ENCODE data around the gene RABEP2. TPM values are rescaled to one million over a fixed set of nuclear protein-coding genes. Genes with fewer than 3 reads are reported as not detected.
A peak's percentile ranks its signal among the peaks of the same experiment; 100 is the strongest.
"Not testable (repeated sequence)": the region's sequence is repeated elsewhere in the genome, so short reads cannot be mapped to it uniquely, and the experiment has no call there.

The RABEP2 gene
- total RNA-seq, 1 donor from 2014 or later, result 52.1 TPM

DNA sequence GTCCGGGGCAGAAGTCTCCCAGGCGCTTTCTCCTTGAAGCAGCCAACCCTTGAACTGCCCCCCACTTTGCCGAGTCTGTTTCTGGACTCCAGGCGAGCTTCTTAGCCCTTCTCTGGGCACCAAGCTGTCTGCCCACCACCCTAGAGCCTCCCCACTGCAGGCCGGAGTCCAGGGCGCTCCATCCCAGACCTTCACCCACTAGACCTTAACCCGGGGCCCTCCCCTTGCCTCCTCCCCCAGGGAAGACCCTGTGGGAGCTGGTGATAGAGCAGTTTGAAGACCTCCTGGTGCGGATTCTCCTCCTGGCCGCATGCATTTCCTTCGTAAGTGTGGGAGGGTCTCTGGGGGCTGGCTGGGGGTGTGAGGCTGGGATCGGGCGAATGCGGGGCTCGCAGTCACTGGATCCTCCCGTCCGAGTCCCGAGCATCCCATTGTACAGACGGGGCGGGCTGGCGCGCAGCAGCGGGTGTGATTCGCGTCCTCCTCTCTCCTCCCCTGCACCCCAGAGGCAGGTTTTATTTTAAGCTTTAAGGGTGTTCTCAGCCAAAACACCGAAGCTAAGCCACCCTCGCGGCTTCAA is 45.7 kb downstream of the RABEP2 start:
- DNase-seq (ENCODE audit: low read depth), result no peak

DNA sequence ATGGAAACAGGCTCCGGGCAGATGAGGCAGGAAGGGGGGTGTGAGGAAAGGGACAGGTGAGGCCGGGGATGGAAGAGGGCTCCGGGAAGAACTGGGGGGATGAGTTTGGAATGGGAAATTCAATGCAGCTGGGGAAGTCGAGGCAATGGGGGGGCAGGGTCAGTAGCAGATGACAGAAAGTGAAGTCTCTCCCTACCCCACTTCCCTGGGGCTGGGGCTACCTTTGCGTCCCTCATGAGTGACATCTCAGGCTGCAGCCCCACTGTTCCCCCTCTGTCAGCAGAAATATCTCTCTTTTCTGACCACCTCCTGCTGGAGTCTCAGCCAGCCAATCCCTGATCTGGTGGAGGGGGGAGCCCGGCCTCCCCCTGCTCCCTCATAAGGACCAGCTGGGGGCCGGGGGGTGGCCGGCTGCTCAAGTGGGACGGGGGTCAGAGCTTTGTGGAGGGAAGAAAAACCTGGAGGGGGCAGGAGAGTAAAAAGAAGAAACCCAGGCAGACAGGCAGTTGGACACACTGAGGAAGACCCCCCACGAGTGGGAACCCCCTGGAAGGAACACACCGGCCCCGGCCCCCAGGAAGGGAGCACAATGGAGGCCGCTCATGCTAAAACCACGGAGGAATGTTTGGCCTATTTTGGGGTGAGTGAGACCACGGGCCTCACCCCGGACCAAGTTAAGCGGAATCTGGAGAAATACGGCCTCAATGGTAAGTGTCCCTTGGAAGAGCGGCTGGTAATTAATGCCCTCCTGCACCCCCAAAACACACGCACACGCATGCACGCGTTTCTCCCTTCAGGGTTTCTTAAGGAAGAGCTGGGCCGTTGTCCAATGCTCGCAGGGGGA is 46.7 kb downstream of the RABEP2 start, which contains the start of gene ATP2A1:
ATP2A1 (plus strand) TSS at position 406 of the 844 bp plus-strand sequence; CDS start at position 590, 184 bp downstream.
- no peak for DNase-seq (ENCODE audit: low read depth)

DNA sequence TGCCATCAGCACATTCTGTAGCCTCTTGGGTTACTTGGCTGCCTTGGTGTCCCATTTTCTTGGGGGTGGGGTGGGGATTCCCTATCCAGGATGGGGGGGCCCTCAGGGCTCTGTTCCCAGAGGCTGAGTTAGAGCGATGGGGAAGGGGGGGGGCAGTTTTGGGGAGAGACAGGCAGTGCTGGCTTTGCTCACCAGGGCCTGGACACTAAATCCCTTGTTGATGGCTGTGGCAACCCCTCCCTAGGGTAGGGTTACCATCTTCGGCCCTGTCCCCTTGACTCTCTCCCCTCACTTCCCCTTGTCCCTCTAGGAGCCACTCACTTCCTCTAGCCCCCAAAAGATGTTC is 47.4 kb downstream of the RABEP2 start:
- no peak for DNase-seq (ENCODE audit: low read depth)

DNA sequence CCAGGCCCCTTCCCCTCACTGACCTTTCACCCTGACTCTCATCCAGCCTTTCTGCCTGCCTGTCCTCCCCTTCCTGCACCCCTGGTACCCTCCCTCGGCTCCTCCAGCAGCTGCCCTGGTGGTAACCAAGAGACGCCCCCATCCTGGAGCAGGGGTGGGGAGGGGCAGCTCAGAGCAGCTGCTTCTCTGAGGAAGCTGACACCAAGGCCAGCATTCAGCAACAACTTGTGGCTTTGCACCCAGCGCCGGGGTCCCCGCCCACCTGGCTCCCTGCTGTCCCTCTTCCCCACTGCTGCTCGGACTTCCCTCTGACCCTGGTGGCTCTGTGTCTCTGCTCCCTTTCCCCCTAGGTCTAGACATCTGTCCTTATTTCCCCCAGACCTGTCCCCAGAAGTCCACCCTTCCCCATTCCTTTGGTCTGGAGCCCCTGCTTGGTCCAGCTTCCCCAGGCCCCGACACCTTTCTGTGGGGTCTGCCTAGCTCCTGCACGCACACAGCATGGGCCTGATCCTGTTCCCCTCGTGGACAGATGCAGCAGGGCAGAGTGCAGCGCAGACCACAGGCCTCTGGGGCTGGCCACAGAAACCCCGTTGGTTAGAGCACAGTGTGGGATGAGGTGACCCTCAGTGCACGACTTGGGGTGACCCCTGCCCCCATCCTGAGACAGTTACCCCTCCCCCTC is 47.9 kb downstream of the RABEP2 start:
- no peak for DNase-seq (ENCODE audit: low read depth)

DNA sequence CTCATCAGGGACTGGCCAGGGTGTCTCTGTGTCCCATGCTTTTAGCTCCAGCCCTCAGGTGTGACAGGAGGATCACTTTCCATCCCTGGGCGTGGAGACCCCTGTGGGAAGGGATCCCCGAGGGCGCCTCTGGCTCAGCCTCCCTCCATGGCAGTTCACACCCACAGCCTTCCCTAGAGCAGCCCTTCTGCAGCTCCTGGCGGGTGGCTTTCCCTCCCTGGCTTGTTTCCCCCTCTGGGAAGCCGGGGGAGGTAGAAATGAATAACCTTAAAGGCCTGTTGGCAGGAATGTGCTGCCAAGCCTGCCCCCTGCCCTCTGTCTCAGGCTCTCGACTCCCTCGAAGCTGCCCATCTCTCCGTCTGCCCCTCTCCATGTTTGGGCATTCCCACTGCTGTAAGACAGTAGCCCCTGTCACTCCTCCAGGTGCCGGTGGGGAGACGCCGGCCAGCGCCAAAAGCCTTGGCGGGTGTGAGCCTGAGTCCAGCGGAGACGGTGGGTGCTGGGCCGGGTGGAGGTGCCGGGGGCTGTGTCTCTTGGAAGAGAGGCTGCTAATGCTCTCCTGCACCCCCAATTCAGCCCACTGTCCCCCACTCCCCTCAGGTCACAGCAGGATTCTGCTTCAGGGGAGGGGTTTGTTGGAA is 48.9 kb downstream of the RABEP2 start:
- no peak for DNase-seq (ENCODE audit: low read depth)

DNA sequence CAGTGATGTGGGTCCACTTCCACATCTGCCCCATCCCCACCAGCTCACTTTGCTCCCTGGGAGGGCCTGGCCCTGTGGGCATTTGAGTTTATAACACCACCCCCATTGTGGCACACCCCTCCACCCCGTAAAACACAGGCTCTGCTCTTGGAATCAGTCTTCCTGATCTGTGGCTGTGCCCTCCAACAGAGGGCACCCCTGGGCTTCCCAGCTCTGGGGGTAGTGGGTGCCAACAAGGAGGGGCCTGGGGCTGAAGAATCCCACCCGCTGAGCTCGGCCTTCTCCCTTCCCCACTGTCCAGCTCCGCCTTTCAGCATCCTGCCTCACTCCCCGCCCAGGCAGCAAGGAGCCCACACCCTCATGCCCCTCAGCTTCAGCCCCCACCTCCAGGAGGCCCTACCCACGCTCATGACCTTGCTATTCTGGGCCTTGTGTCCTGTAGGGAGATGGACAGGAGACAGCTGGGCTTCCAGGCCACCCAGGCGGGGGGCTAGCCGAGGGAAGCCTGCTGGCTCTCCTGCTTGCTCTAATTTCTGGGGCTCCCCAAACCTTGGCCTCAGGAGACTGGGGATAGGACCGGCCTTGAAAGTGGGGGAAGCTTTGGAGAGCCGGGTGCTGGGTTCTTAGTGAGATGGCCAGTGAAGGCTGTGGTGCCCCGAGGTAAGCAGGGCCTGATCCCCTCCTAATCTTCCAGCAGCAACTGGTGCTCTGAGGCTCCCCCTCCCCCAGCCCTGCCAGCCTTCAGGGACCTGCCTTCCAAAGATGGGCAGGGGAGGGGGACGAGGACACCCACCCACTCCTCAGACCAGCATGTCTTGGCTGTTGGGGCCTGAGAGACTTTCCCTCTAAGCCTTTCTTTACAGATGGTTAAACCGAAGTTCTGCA is 49.7 kb downstream of the RABEP2 start:
- no peak for DNase-seq (ENCODE audit: low read depth)

DNA sequence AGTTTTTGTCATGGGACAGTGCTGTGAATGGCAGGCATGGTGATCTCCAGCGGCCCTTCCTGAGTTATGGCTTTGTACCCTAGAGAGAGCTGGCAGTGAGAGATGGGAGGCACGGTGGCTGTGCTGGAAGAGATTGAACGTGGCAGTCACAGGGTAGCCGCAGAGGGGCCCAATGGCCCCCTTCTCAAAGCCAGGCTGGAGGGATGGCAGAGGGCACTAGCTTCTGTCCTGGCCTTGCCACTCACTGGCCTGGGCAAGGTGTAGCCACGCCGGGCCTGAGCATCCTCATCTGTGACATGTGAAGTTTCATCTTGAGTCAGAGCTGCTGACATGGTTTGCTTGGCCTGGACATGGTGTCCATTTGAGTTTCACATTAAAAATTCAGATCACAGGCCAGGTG is 50.6 kb downstream of the RABEP2 start:
- DNase-seq (ENCODE audit: low read depth), result no peak

DNA sequence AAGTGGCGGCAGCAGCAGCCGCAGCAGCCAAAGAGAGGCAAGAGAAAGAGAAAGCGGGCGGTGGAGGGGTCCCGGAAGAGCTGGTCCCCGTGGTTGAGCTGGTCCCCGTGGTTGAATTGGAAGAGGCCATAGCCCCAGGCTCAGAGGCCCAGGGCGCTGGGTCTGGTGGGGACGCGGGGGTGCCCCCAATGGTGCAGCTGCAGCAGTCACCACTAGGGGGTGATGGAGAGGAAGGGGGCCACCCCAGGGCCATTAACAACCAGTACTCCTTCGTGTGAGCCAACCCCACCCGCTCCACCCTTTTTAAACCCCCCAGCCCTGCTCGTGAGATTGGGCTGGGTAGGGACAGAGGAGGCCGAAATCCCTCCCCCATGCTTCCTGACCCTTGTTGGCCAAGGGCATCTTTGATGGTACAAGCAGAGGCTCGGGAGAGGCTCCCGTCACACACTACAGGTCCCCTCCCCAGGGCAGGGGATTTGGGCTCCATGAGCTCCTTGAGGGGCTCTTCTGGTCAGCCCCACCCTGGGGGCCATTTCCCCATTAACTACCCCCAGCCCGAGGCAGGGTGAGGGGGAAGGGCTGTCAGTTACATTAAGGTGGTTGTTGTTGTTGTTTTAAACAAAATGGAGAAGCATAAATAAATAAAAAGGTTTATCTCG is 51.4 kb downstream of the RABEP2 start:
- no peak for DNase-seq (ENCODE audit: low read depth)

DNA sequence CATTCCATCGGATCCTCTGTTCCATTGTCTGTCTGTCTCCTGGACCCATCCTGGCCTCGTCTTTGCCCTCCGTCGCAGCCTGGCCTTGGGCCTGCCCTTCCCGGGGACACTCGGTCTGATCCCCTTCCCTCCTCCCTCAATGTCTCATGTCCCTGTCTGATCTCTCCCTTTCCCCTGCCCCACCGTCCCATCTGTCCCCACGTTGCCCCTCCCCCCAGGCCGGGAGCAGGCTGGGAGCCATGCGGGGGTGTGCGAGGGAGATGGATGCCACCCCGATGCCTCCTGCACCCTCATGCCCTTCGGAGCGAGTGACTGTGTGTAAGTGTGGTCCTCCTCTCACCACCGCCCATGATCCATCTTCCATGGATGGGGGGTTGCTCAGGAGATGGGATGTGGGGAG is 52.1 kb downstream of the RABEP2 start:
- DNase-seq (ENCODE audit: low read depth), result no peak

DNA sequence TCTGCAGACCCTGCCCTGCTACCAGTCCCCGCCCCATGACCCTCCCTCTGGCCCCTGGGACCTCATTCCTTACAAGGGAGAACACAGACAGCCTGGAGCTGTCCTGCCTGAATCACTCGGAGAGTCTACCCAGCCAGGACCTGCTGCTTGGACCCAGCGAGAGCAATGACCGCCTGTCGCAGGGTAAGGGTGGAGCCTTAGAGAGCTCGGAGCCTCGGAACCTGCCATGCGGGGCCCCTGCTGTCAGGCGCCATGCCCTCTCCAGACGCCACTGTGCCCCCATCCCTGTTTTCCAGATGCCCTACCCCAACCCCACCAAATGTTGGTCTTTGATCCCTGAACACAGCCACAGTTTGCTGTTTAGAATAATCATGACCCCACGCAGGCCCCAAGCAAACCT is 55.8 kb downstream of the RABEP2 start:
- no peak for DNase-seq (ENCODE audit: low read depth)

DNA sequence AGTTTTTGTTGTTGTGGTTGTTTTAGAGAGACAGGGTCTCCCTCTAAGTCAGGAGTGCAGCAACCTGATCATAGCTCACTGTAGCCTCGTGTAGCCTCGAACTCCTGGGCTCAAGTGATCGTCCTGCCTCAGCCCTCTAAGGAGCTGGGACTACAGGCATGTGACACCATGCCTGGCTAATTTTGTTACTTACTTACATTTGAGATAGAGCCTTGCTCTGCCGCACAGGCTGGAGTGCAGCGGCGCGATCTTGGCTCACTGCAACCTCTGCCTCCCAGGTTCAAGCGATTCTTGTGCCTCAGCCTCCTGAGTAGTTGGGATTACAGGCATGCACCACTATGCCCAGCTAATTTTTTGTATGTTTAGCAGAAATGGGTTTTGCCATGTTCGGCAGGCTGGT is 57.4 kb downstream of the RABEP2 start:
- not testable (repeated sequence) for DNase-seq (ENCODE audit: low read depth)

DNA sequence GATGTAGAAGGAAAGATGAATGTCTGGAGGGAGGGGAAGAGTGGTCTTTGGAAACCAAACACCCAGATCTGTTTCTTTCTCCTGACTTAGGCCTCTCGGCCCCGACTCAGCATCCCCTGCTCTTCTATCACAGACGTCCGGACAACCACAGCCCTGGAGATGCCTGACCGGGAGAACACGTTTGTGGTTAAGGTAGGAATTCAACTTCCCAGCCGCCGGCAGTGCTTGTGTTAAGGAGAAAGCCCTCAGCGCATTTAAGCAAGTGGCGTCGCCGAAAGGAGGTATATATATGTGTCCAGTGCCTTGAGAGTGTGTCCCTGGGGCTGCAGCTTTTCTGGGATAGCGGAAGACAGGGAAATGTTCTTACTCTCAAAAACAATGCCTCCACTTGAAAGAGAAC is 57.8 kb downstream of the RABEP2 start:
- DNase-seq (ENCODE audit: low read depth), result no peak

DNA sequence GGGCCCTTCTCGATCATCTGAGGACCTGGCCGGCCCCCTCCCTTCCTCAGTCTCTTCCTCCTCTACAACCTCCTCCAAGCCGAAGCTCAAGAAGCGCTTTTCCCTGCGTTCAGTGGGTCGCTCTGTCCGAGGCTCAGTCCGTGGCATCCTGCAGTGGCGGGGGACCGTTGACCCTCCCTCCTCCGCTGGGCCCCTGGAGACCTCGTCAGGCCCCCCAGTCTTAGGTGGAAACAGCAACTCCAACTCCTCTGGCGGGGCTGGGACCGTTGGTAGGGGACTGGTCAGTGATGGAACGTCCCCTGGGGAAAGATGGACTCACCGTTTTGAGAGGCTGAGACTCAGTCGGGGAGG is 58.6 kb downstream of the RABEP2 start:
- DNase-seq (ENCODE audit: low read depth), result no peak

DNA sequence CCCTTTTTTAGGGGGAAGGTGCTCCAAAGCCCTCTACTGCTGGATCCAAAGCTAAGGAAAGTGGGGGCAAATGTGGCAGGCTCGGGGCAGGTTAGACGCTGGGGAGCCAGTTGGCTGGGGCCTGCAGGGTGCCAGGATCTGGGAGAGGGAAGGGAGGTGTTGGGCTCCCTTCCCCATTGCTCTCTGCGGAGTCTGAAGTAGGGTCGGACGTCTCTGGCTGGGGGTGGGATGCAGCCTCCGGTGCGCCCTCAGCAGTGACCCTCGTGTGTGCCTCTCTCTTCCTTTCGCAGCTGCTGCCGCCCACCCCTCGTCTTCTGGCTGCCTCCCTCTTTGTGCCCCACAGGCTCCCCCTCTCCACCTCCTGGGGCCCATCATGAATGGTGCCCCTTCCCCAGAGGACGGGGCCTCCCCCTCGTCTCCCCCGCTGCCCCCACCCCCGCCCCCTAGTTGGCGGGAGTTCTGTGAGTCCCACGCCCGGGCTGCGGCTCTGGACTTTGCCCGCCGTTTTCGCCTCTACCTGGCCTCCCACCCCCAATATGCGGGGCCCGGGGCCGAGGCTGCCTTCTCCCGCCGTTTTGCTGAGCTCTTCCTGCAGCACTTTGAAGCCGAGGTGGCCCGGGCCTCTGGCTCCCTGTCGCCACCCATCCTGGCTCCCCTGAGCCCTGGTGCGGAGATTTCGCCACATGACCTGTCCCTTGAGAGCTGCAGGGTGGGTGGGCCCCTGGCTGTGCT is 59.1 kb downstream of the RABEP2 start:
- DNase-seq (ENCODE audit: low read depth), result no peak

DNA sequence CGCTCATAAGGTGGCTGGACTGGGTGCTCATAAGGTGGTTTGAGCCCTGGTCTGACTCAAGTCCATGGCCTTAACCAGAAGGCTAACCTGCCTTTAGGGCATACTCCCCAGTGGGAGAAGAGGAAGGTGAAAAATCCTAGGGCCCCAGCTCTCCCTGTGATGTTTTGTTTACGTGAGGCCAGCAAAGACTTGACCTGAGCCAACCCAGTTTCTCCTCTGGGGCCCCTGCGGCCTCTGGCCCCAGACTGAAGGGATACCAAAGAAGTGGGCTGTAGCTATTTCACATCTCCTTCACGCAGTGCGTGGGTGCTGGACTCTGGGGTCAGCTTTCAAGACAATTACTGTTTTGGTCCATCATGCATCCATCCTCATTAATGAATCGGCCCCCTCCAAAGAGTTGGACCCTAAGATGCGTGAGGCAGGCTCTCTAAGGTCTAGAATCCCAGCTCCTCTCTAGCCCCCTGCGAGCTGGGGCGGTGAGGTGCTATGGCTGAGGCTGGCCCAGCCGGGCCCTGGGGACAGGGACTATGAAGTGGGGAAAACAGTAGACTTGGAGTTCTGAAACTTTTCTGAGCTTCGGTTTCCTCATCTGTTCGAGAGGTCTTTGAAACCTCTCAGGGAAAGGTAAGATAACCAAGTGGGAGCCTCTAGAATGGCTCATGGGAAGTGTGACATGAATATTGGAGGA is 59.9 kb downstream of the RABEP2 start:
- no peak for DNase-seq (ENCODE audit: low read depth)

DNA sequence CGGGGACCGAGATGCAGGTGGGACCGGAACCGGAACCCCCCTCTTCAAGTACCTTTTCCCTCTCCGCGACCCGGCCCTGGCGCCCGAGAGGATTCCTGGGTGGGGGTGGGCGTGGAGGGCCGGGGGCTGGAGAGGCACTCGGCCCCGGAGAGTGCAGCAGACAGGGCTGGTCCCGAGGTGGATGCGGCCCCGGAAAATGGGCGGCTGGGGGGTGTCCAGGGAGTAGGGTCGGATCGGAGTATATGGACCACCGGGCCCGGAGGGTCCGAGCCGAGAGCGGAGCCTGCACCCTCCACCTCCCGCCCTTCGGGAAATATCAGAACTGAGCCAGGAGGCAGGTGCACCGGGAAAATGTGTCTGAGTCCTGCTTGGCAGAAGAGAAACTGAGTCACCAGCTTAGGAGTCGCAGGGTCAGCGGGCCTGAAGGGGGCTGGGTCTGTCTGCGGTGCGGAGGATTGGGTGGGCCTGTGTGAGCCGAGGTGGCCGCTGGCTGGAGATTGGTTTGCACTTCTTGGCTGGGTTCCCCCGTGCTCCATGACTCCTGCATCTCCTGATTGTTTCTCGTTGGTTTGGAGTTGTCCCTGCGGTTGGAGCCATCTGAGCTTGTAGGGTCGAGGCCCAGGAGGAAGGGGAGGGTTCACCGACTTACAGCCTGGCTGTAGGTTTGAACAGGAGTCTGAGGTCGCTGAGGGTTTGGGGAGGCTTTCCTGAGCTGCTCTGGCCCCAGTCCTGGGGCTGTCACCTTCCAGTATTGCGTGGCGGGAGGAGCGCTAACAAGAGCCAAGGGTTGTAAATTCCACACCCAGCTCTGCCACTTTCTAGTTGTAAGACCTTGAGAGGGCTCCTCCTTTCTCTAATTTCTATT is 60.9 kb downstream of the RABEP2 start:
- DNase-seq (ENCODE audit: low read depth), result peak; percentile 21

DNA sequence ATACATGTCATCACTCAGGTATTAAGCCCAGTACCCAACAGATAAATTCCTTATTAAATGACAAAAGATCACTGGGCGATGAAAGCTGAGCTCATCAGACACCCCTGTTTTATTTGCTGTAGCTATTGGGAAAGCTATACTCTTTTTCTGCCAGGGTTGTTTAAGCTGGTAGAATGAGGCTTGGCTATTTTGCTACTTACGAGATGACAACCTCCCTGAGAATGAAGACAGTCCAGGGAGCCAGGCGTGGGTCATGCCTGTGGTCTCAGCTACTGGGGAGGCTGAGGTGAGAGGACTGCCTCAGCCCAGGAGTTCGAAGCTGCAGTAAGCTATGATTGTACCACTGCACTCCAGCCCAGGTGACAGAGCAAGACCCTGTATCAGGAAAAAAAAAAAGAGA is 65.7 kb downstream of the RABEP2 start:
- no peak for DNase-seq (ENCODE audit: low read depth)

DNA sequence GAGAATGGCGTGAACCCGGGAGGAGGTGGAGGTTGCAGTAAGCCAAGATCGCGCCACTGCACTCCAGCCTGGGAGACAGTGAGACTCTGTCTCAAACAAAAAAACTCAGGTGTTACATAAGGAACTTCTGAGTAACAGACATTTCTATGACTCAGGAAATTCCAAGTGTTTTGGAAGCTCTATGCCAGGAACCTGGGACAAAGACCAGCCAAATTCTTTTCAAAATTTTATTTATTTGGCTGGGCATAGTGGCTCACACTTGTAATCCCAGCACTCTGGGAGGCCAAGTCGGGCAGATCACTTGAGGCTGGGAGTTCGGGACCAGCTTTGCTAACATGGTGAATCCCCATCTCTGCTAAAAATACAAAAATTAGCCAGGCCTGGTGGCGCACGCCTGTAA is 66.6 kb downstream of the RABEP2 start:
- DNase-seq (ENCODE audit: low read depth), result peak; percentile 39

All from renal cortical epithelial cell (primary cell).